ENCODE results near the gene VIPR1.

Gene VIPR1

GRCh38 chr3:42516443-42516842 lies 14.0 kb downstream of the VIPR1 start:
- H3K36me3 ChIP-seq (ENCODE audit: control insufficient read depth in 2 of 2, insufficient read depth in 1 of 2, low read length in 2 of 2), result no peaks in the 10 kb centered on the region
- no peak overlapping the region for H3K4me3 ChIP-seq (ENCODE audit: low read depth, low read length)
- H3K4me1 ChIP-seq (ENCODE audit: control insufficient read depth, insufficient read depth, low read length), result no peaks in the 10 kb centered on the region
- TF ChIP-seq ZNF776 (tag by site-specific recombination; IDR thresholded peaks at IDR 0.05; ENCODE audit: borderline replicate concordance) (no peak), ZNF560 (tag by site-specific recombination; IDR thresholded peaks at IDR 0.05; ENCODE audit: borderline replicate concordance) (no peak), MZF1 (tag by site-specific recombination; IDR thresholded peaks at IDR 0.05; ENCODE audit: borderline replicate concordance) (no peak), ZNF701 (tag by site-specific recombination; IDR thresholded peaks at IDR 0.05) (no peak), ZNF747 (tag by site-specific recombination; IDR thresholded peaks at IDR 0.05) (no peak), FEZF1 (tag by site-specific recombination; IDR thresholded peaks at IDR 0.05) (no peak), ZNF211 (tag by site-specific recombination; IDR thresholded peaks at IDR 0.05; ENCODE audit: low read depth) (no peak), ZNF529 (tag by site-specific recombination; IDR thresholded peaks at IDR 0.05; ENCODE audit: insufficient replicate concordance) (no peak)
- TF ChIP-seq, protein P1, sequence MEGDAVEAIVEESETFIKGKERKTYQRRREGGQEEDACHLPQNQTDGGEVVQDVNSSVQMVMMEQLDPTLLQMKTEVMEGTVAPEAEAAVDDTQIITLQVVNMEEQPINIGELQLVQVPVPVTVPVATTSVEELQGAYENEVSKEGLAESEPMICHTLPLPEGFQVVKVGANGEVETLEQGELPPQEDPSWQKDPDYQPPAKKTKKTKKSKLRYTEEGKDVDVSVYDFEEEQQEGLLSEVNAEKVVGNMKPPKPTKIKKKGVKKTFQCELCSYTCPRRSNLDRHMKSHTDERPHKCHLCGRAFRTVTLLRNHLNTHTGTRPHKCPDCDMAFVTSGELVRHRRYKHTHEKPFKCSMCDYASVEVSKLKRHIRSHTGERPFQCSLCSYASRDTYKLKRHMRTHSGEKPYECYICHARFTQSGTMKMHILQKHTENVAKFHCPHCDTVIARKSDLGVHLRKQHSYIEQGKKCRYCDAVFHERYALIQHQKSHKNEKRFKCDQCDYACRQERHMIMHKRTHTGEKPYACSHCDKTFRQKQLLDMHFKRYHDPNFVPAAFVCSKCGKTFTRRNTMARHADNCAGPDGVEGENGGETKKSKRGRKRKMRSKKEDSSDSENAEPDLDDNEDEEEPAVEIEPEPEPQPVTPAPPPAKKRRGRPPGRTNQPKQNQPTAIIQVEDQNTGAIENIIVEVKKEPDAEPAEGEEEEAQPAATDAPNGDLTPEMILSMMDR (tag by site-specific recombination; IDR thresholded peaks at IDR 0.05), result no peak
- TF ChIP-seq, protein P2, sequence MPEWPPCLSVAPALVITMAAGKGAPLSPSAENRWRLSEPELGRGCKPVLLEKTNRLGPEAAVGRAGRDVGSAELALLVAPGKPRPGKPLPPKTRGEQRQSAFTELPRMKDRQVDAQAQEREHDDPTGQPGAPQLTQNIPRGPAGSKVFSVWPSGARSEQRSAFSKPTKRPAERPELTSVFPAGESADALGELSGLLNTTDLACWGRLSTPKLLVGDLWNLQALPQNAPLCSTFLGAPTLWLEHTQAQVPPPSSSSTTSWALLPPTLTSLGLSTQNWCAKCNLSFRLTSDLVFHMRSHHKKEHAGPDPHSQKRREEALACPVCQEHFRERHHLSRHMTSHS (tag by site-specific recombination; IDR thresholded peaks at IDR 0.05), result no peak
- no peak overlapping the region for H3K27ac ChIP-seq (ENCODE audit: extremely low read depth, low read depth, low read length)
- CTCF ChIA-PET, result interaction anchor here (0.7 to 1.0 kb wide), 2 partner anchors 73 to 1380 kb away, joined by 3 to 4 read pairs; no protein-coding TSS in a partner anchor
- H3K9me3 ChIP-seq (ENCODE audit: control insufficient read depth, insufficient read depth, low read depth, low read length), result no peaks in the 10 kb centered on the region
- POLR2A ChIA-PET, result no interaction called here

DNA sequence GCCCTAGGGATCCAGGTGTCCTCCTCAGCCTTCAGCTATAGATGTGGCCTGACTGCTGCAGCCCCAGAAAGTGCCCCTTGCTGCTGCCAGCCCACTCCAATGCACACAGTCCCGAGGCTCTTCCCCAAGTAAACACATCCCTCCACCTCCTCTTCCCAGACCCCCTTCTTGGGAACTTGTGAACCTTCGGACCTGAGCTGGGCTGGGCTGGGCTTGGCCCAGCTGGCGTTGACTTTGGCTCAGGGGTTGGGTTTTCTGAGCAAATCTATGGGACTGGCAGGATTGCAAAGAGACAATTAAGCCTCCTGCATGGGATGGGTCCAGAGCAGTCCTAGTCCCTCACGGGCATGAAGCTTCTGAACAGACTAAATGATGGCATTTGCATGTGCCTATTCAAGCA lies 14.7 kb downstream of the VIPR1 start:
- Histone ChIP-seq H3K27ac (ENCODE audit: extremely low read depth, low read depth, low read length) (no peak overlapping the region), H3K4me1 (ENCODE audit: control insufficient read depth, insufficient read depth, low read length) (no peaks in the 10 kb centered on the region), H3K36me3 (ENCODE audit: control insufficient read depth in 2 of 2, insufficient read depth in 1 of 2, low read length in 2 of 2) (no peaks in the 10 kb centered on the region), H3K9me3 (ENCODE audit: control insufficient read depth, insufficient read depth, low read depth, low read length) (no peaks in the 10 kb centered on the region), H3K4me3 (ENCODE audit: low read depth, low read length) (no peak overlapping the region)
- CTCF ChIA-PET, result interaction anchor here (1.0 to 1.2 kb wide), 2 partner anchors 73 to 270 kb away, joined by 3 to 4 read pairs; no protein-coding TSS in a partner anchor
- POLR2A ChIA-PET, result no interaction called here
- TF ChIP-seq SCRT1 (tag by site-specific recombination; IDR thresholded peaks at IDR 0.05; ENCODE audit: borderline replicate concordance) (no peak), ZNF391 (tag by site-specific recombination; IDR thresholded peaks at IDR 0.05; ENCODE audit: borderline replicate concordance, low read depth) (no peak), ZNF558 (tag by site-specific recombination; IDR thresholded peaks at IDR 0.05) (no peak), ZNF514 (tag by site-specific recombination; IDR thresholded peaks at IDR 0.05) (no peak), ZNF560 (tag by site-specific recombination; IDR thresholded peaks at IDR 0.05; ENCODE audit: borderline replicate concordance) (no peak), SP7 (tag by site-specific recombination; IDR thresholded peaks at IDR 0.05) (no peak), ZNF394 (tag by site-specific recombination; IDR thresholded peaks at IDR 0.05; ENCODE audit: borderline replicate concordance) (no peak), ZNF521 (tag by site-specific recombination; IDR thresholded peaks at IDR 0.05) (no peak), ZBTB17 (tag by site-specific recombination; IDR thresholded peaks at IDR 0.05) (no peak), ZNF341 (tag by site-specific recombination; IDR thresholded peaks at IDR 0.05; ENCODE audit: low read depth) (no peak), ZNF146 (tag by site-specific recombination; IDR thresholded peaks at IDR 0.05) (no peak), ZNF670 (tag by site-specific recombination; IDR thresholded peaks at IDR 0.05; ENCODE audit: low read depth) (no peak), SP2 (tag by site-specific recombination; IDR thresholded peaks at IDR 0.05) (no peak), ZNF16 (tag by site-specific recombination; IDR thresholded peaks at IDR 0.05; ENCODE audit: low read depth) (no peak), ZNF777 (tag by site-specific recombination; IDR thresholded peaks at IDR 0.05; ENCODE audit: borderline replicate concordance) (no peak), ZNF776 (tag by site-specific recombination; IDR thresholded peaks at IDR 0.05; ENCODE audit: borderline replicate concordance) (no peak)
- TF ChIP-seq, protein P3, sequence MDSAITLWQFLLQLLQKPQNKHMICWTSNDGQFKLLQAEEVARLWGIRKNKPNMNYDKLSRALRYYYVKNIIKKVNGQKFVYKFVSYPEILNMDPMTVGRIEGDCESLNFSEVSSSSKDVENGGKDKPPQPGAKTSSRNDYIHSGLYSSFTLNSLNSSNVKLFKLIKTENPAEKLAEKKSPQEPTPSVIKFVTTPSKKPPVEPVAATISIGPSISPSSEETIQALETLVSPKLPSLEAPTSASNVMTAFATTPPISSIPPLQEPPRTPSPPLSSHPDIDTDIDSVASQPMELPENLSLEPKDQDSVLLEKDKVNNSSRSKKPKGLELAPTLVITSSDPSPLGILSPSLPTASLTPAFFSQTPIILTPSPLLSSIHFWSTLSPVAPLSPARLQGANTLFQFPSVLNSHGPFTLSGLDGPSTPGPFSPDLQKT (IDR thresholded peaks at IDR 0.05; ENCODE audit: borderline replicate concordance, low read depth, low read length), result no peak
